Putamen (tissue), 1 donor: ENCODE results near the gene KRTAP2-4.
"Not testable (repeated sequence)": the region's sequence is repeated elsewhere in the genome, so short reads cannot be mapped to it uniquely, and the experiment has no call there.

Experiments
- DNase-seq: peaks from one replicate; pipeline ENCODE4 v3.0.0-alpha.2; 2016; ENCODE audit warnings: low spot score

KRTAP2-4 gene

DNA sequence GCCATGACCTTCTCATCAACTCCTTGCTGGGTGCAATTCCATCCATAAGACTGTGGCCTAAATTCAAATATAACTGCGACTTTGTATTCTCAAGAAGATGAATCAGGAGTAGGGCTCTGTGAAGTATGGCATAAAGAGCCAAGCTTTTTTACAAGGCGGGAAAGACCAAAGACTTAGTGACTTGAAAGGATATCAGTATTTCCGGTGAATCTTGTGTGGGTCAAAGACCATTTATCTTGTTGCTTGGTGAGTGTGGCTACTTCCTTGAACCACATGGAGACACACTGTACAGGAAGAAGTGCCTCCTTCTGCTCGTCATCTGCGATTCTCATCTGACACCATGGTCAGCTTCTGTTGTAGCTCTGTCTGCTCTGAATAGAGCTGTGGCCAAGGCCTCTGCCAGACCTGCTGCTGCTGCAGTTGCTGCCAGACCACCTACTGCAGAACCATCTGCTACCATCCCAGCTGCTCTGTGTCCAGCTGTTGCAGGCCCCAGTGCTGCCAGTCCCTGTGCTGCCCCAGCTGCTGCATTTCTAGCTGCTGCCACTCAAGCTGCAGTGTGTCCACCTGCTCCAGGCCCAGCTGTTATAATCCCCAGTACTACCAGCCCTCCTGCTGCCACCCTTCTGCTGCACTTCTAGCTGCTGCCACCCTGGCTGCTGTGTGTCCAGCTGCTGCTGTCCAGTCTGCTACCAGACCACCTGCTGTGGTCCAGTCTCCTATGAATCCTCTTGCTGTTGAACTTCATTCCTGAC lies 6.1 kb upstream of the KRTAP2-4 start:
- no peak for DNase-seq

DNA sequence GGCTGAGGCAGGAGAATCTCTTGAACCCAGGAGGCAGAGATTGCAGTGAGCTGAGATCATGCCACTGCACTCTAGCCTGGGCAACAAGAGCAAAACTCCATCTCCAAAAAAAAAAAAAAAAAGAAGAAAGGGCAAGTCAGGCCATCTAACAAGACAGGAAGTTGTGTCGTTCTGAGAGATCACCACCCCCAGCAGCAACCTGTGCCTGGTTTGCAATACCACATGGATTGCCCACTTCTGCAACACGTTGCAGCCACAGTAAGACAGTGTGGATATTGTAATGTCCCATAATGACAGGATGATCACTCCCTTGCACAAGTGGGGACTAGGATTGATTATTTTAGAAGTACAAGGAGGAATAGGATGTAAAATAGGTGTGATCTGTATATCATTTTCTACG lies 3.4 kb upstream of the KRTAP2-4 start:
- no peak for DNase-seq

DNA sequence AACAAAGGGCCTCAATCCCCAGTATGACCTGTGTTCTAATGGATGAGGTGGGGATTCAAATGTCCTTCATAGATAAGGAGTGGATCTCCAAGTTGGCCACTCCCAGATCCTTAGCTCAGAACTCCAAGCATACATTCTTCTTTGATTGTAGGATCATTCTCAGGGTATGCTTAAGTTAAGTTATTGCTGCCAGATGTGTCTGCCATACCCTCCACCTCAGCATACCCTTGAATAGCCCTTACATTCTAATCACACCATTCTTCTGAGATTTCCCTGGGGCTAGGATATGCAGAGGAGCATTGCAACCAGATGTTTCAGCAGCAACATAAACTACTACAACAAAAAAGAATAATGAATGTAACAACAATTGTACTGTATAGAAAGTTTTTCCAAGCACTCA lies 1.6 kb upstream of the KRTAP2-4 start:
- DNase-seq = no peak

DNA sequence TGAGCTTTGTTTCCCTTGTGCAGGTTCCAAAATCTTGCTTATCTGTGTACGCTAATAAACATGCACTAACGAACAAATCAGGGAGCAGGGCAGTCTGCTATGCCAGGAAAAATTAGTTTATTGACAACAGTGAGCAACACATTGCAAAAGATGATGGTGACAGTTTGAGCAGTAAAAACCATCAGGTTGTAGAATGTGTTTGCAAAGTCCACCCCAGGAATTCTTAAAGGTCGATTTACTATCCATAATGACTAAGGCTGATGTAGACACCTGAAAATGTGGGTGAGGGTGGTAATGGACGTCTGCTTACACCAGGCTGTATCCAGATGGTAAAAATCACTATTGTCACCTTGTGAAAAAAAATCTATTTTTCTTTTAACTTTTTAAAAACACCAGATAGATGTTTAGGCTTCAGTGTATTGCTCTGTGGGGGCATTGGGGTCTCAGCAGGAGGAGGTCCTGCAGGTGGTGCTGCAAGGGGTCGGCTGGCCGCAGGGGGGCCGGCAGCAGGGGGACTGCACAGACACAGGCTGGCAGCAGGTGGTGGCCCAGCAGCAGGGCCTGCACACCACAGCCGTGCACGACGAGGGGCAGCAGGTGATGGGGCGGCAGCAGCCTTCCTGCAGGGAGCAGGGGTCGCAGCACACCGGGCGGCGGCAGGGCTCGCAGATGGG lies 526 bp downstream of the KRTAP2-4 start:
- DNase-seq = not testable (repeated sequence)

DNA sequence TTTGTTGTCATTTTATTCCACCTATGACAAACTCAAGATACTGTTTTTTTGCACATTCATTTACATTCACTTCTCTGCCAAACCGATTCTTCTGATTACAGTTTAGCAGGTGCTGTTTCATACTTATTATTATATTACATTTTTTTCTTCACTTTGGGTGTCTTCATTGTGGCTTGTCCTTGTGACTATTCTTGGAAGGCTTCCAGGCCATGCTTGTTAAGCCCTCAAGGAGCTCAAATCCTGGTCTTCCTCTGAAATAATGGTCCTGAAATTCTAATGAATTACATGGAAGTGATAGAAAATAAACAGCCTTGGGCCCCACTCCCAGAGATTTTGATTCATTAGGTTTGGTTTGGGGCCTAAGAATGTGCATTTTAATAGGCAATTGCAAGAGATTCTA lies 1.4 kb downstream of the KRTAP2-4 start:
- DNase-seq = no peak

DNA sequence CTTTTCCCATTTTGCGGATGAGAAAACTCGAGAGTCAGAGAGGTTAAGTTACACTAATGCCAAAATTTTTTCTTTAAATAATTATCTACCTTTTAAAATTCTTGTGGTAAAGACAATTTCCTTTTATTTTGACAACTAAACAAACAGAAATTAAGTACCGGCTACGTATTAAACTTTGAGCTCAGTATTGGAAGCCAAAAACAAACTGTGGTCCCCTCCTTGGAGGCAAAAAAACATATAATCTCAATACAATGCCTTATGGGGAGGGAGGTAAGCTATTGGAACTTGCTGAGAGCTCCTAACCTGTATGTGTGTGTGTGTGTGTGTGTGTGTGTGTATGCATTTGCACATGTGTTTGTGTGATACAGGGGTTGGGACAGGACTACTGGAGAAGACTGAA lies 2.2 kb downstream of the KRTAP2-4 start:
- no peak for DNase-seq

DNA sequence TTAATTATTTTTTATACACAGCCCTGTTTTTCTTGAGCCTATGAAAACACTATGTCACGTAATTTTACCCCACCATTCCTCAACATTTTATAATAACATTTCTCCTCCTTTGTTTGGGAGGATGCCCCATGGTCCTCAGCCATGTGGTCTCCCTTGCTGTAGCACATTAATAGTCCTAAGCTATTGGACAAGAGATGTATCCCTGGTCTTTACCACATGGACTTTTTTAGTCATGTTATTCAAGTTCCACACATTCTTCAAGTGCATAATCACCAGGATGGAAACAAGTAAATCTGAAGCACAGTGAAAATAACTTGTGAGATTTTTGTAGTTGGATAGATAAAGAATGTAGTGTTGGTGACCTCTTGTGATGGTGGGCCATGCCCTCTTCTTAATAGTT lies 3.7 kb downstream of the KRTAP2-4 start:
- DNase-seq = no peak

DNA sequence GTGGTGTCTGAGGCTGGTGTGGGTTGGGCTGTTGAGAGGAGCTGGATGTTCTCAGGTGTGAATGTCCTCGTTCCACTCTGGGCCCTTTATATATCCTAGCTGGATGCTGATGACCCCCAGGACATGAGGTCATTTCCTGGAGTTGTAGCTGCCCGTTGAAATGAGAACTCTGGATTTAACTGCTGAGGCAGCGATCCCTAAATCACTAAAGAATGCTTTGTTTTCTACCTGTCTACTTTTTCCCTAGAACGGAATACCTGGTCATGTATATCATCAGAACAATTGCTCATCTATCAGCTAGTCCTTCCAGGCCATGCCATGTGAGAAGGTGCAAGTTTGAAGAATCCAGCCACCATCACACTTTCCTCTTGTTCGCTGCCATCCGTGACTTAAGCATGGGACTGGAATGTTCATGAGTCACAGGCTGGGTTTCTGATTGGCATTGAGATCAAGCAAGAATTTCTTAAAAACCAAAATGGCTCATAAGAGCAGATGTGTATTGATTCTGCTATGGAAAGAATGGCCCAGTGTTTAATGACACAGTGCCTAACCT lies 5.6 kb downstream of the KRTAP2-4 start, which contains the start of gene KRTAP2-3:
TSS of gene KRTAP2-3 (minus strand) at position 63 of the 553 bp plus-strand sequence. CDS start 64 bp downstream, outside the sequence.
- no peak for DNase-seq

DNA sequence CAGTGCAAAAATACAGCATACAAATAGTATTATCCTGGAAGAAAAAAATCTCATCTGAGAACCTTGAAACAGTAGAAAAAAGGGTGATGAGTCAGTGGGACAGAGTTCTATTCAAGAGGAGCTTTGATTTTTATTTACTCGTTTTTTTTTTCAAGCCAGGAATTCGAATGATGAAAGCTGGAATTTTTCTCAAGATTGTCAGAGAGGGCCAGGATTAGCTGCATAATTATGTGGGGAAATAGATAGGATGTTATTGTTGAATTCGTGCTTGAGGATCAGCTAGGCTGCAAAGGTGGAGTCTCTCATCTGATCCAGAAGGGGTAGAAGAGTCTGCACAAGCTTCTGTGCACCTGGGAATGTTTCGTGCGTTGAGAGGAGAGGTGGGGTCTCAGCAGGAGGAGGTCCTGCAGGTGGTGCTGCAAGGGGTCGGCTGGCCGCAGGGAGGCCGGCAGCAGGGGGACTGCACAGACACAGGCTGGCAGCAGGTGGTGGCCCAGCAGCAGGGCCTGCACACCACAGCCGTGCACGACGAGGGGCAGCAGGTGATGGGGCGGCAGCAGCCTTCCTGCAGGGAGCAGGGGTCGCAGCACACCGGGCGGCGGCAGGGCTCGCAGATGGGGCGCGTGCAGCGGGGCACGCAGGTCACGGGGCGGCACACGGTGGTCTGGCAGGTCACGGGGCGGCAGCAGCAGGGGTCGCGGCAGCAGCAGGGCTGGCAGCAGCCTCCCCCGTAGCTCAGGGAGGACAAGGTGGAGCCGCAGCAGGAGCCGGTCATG lies 6.2 kb downstream of the KRTAP2-4 start:
- not testable (repeated sequence) for DNase-seq

DNA sequence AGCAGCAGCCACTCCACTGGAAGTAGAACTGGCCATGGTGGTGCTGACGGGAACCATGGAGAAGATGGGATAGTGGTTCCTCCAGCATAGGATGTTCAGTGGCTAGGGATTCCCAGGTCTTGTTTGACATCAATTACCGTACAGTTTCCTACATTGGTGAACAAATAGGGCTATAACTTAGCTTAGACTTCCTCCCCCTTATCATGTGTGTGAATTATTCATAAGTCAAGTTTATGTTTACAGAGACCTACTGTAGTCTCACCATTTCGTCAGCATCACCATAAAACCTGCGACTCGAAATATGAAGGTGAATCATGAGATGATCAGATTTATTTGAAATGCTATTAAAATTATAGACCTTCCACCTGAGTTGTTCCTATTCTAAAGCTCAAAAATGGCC lies 6.9 kb downstream of the KRTAP2-4 start:
- no peak for DNase-seq

DNA sequence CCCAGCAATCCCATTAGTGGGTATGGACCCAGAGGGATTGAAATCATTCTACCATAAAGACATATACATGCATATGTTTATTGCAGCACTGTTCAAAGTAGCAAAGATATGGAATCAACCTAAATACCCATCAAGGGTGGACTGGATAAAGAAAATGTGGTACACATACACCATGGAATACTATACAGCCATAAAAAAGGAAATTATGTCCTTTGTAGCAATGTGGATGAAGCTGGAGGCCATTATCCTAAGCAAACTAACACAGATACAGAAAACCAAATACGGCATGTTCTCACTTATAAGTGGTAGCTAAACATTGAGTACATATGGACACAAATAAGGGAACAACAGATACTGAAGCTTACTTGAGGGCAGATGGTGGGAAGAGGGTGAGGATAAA lies 8.1 kb downstream of the KRTAP2-4 start:
- no peak for DNase-seq

DNA sequence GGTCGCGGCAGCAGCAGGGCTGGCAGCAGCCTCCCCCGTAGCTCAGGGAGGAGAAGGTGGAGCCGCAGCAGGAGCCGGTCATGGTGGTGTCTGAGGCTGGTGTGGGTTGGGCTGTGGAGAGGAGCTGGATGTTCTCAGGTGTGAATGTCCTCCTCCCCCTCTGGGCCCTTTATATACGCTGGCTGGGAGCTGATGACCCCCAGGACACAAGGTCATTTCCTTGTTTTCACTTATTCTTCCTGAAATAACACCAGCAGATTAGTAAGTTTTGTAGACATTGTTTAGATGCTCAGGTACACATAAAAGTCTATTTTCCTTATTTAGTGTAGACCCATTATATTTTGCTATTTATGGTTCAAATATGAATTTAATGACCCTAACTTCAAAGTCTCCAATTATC lies 10.5 kb downstream of the KRTAP2-4 start, which contains the start of gene KRTAP2-2:
TSS of gene KRTAP2-2 (minus strand) at position 101 of the 400 bp plus-strand sequence. CDS start at position 82, 19 bp downstream.
- not testable (repeated sequence) for DNase-seq

DNA sequence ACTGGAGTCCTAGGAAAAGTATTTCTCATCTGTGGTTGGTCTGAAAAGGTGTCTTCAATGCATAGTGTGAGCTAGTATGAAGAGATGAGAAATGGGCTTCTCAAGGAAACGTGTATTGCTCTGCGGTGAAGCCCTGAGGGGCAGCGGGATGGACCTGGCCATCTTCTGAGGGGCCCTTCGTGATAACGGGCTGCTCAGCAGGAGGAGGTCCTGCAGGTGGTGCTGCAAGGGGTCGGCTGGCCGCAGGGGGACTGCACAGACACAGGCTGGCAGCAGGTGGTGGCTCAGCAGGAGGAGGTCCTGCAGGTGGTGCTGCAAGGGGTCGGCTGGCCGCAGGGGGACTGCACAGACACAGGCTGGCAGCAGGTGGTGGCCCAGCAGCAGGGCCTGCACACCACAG lies 11.1 kb downstream of the KRTAP2-4 start:
- DNase-seq = not testable (repeated sequence)

DNA sequence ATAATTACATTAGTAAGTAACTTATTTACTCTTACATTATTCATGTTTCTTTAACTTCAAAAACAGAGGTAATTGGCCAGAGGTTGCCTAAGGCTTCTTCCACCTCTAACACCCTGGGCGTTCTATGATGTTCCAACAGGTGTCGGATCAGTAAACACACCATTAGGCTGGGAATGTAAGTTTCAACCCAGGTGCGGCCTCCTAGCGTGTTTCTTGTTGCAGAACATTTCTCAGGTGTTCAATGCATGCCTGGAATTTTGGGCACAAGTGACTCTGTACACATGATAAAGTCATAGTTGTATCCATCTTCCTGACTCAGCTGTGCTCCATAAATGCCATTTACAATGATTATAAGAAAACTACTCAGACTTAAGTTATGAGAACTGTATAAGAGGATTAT lies 11.7 kb downstream of the KRTAP2-4 start:
- no peak for DNase-seq

DNA sequence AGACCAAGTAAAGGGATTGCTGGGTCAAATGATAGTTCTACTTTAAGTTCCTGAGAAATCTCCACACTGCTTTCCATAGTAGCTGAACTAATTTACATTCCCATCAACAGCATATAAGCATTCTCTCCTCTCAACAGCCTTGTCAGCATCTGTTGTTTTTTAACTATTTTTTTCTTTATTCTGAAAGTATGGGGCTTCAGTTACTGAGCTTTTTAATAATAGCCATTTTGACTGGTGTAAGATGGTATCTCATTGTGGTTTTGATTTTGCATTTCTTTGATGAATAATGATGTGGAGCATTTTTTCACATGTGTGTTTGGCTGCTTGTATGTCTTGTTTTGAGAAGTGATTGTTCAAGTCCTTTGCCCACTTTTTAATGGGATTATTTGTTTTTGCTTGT lies 13.1 kb downstream of the KRTAP2-4 start:
- no peak for DNase-seq

DNA sequence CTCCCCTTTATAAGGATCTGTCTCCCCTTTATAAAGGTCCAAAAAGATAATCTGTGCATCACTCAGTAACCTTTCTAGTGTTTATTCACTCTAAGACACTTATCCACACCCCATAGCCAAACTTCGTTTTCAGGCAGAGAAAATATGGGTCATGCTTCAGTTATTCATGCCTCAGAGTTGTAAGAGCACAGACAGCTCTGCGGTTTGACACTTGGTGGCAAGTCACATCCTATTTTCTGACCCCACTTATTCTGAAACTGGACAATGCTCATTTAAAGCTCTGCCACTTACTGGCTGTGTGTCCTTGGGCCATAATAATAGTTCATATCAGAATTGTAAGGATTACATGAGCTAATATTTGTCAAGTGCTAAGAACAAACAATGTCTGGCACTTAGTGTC lies 16.6 kb downstream of the KRTAP2-4 start:
- DNase-seq = no peak

DNA sequence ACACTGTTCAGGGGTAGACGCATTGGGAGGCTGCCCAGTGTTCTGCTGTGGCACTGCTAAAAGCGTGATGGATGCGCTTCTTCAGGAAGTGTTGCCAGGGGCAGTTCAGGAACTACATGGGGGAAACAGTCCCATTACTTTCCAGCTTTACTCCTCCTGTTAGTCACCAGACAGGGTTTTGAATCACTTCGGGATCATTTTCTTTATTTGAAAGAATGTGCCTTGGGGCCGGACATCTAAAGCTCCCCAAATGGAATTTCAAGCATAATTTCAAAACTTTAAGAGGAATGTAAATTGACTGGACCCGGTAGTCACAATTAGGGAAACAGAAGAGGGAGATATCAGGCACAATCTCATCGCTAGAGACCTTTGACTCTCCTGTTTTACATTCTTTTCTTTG lies 17.2 kb downstream of the KRTAP2-4 start:
- DNase-seq = no peak

DNA sequence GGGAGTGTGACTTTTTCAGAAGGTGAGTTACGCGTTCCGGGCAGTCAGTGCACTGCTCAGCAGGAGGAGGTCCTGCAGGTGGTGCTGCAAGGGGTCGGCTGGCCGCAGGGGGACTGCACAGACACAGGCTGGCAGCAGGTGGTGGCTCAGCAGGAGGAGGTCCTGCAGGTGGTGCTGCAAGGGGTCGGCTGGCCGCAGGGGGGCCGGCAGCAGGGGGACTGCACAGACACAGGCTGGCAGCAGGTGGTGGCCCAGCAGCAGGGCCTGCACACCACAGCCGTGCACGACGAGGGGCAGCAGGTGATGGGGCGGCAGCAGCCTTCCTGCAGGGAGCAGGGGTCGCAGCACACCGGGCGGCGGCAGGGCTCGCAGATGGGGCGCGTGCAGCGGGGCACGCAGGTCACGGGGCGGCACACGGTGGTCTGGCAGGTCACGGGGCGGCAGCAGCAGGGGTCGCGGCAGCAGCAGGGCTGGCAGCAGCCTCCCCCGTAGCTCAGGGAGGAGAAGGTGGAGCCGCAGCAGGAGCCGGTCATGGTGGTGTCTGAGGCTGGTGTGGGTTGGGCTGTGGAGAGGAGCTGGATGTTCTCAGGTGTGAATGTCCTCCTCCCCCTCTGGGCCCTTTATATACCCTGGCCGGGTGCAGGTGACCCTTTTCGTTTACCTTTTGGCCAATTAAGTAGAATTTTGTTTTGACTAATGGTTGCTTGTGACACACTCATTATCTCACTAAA lies 18.8 kb downstream of the KRTAP2-4 start, which contains the start of gene KRTAP2-1:
TSS of gene KRTAP2-1 (minus strand) at position 582 of the 731 bp plus-strand sequence. CDS start at position 533, 49 bp downstream.
- not testable (repeated sequence) for DNase-seq

DNA sequence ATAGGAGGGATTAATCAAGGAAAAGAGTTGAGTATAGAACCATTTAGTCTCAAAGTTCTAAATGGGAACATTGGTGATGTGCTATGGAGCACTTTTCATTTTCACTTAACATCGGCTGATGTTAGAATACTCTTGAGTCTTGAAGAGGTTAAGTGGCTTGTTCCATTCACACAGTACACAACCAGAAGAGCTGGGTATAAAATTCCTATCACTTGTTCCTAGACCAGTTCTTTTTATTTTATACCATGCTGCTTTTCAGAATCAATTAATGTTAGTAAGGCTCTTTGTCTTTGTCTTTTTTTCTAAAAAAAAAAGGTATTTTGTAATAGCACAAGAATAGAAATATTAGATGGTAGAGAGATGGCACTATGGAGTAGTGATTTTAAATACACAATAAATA lies 22.7 kb downstream of the KRTAP2-4 start:
- no peak for DNase-seq

DNA sequence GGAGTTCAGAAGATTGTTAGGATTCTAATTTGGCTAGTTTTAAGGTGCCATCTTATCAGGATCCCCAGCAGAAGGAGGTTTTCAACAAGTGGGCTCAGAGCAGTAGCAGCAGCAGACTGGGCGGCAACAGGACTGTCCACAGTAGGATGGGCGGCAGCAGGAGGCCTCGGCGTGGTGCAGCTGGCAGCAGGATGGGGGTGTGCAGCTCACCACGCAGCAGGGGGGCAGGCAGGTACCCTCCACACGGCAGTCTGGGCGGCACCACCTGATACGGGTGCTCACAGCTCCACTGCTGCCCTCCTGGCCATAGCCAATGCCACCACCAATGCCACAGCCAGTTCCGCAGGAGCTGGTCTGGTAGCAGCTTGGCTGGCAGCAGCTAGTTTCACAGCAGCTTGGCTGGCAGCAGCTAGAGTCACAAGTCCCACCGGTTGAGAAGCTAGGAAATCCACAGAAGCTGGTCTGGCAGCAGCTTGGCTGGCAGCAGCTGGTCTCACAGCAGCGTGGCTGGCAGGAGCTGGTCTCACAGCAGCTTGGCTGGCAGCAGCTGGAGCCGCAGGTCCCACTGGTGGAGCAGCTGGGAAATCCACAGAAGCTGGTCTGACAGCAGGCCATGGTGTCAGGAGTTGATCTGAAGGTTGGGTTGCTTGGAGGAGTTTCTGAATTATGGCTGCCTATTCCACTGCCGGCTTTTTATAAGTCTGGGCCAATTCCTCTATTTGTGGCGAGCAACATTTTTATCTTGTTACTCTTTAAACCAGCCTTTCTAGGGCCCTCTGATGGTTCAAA lies 24.7 kb downstream of the KRTAP2-4 start, which contains the start of gene KRTAP1-1:
TSS of gene KRTAP1-1 (minus strand) at position 668 of the 789 bp plus-strand sequence. CDS start at position 615, 53 bp downstream.
- not testable (repeated sequence) for DNase-seq
